ENCODE measurements around the gene GRIK5.

GRCh38 chr19:42086770-42087550 is 17.0 kb upstream of the GRIK5 start:
- TF ChIP-seq CTCF (IDR thresholded peaks at IDR 0.05) (no peak), POLR2A (IDR thresholded peaks at IDR 0.05) (no peak)

Measured in gastroesophageal sphincter (tissue), 3 donors.